HG02938 (cell line): ENCODE measurements around the gene NDUFB11.

Experiments used
- ATAC-seq: cut with Tn5 transposase; IDR thresholded peaks from one replicate; pipeline ENCODE4 v1.9.1; 2021; ENCODE audit warnings: mild to moderate bottlenecking, moderate library complexity; ENCODE audit not compliant: unreplicated experiment

NDUFB11 gene

DNA sequence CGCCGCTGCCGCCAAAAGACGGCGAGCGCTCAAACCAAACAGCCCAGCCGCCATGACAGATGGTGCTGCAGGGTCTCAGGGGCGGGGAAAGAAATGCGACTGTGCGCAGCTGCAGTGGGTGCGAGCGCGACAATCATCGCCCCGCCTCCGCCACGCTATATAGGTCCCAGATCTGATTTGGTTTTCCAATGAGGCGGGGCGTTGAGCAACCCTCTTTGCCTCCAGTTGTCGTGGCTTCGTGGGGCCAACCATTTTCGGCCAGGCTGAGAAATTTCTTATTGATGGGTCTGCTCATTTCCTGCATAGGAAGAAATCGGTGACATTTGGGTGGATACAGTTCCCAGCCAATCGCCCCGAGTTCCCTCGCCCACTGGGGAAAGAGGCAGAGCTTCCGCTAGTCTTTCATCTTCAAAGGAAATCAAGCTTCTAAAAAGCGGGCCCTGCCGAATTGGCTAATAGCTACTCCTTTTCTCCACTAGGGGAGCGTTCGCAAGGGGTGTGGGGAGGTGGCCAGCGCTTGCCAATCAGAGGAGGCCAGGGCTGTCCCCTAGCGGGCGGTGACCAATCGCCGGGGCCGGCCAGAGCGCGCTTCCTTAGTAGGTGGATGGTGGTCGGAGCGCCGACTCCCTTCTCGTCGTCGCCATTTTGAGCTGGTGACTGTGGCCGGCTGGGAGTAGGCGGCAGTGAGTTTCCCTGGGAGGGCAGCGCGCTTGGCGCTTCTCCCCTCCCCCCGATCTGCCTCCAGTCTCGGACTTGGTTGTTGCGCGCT is at the start of gene NDUFB11, which contains the start of gene RBM10:
Gene NDUFB11 (minus strand): TSS at position 77 of the 769 bp plus-strand sequence. CDS start 23 bp downstream, at position 54.
Gene RBM10 (plus strand): TSS at position 596 of the 769 bp plus-strand sequence. CDS start 2,261 bp downstream, outside the sequence.
- ATAC-seq = peak; percentile 79

DNA sequence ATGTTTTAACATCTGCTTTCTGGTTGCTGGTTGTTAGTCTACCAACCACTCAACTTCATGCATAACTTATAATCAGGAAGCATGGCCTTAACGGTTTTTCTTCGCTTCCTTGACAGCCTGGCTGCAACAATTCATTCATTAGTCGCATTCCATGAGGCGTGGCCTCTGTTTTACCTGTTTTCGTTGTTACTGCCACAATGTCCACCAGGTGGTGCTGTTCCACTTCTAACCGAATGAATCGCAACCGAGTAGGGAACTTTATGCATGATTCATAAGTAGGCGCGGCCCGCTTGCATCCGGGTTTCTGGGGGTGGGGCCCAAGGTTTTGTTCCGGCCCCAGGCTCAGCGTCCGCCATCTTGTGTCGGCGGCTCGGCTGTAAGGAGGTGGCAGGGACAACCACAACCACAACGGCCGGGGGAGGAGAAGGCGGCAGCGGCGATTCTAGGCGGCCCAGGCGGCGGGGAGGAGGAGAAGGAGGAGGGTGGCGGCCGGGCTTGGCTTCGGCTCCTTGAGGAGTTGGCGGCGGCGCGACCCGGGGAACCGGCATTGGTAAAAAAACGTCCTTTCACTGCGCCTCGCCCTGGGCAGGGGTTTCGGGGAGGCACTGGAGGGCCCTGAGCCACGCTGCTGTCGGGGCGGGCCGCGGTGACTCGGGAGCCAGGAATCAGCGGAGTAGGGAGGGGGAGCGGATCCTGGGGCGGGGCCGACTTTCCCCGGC is 49.1 kb upstream of the NDUFB11 start, which contains the start of gene UBA1:
Gene UBA1 (plus strand): TSS at position 355 of the 719 bp plus-strand sequence. CDS start 4,974 bp downstream, outside the sequence.
- peak; percentile 55 for ATAC-seq

GRCh38 chrX:47191806-47192401 is 47.4 kb upstream of the NDUFB11 start:
- ATAC-seq = no peak

GRCh38 chrX:47191331-47191730 is 46.8 kb upstream of the NDUFB11 start:
- ATAC-seq = no peak

- ATAC-seq = peak; percentile 55
Measured at GRCh38 chrX:47190445-47191269, 46.2 kb upstream of the NDUFB11 start.

- no peak for ATAC-seq
Measured at GRCh38 chrX:47189906-47190305, 45.4 kb upstream of the NDUFB11 start.

DNA sequence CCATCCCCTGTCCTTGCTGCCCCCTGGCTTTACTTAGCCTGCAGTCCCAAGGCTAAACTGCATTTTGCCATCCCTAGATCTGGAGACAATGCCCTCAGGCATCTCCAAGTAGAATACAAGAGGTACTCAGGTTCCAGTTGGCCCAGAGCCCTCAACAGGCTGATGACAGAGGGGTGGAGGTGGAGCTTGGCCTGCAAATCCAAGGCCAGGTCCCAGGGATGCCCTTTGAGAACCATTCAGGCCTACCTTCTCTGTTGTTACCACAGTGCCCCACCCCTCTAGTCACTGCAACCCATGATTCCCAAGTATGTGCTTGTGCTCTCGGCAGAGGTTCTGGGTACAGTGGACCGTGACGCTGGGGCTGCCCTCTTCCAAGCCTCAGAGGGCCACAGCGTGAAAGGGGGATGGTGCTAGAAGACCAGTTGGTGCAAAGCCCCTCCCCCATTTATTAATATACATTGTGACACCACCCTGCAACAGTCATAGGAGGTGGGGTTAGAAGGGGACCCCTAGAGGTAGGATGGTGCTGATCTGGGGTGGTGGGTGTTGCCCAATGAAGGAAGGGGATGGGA is 42.7 kb upstream of the NDUFB11 start:
- no peak for ATAC-seq

GRCh38 chrX:47186096-47186740 is 41.7 kb upstream of the NDUFB11 start:
- no peak for ATAC-seq

GRCh38 chrX:47185241-47185640 is 40.7 kb upstream of the NDUFB11 start:
- no peak for ATAC-seq

DNA sequence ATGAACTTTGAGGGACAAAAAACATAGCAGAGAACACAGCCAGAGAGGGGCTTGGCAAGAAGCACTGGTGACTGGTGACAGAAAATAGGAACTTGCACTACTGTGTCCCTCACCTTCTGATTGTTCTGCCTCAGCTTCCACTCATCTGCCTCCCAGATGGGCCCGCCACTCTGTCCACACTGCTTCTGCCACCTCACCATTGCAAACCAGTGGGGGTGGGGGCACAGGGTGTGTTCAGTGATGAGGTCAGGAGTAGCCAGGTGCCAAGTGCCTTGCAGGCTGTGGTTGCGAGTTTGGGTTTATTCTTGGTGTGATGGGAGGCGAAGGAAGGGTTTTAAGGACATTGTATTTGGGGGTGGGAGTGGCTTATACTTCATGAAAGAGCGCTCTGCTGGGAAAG is 40.0 kb upstream of the NDUFB11 start:
- ATAC-seq = no peak

DNA sequence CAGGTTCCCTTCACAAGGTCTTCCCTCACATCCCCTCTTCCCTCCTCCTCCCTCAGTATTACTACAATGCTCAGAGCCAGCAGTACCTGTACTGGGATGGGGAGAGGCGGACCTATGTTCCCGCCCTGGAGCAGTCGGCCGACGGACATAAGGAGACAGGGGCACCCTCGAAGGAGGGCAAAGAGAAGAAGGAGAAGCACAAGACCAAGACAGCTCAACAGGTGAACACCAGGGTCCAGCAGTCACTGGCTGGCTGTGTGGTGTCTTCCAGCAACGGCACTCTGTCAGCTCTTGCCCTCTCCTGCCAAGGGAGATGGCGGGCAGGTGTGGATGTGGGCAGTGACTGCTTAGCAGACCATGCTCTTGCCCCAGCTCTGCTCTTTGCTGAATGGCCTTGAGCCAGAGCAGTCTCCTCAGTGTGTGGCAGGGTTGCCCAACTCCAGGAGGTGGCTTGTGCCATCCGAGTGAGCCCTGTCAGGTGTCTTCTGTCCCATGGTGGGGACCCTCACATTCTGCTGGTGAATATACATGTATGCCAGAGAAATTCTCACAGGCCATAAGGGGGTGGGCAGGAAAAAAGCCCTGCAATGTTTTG is 37.7 kb upstream of the NDUFB11 start:
- ATAC-seq = no peak

GRCh38 chrX:47181301-47181700 is 36.8 kb upstream of the NDUFB11 start:
- ATAC-seq = no peak

- ATAC-seq = no peak
Measured at GRCh38 chrX:47180346-47180745, 35.8 kb upstream of the NDUFB11 start.

DNA sequence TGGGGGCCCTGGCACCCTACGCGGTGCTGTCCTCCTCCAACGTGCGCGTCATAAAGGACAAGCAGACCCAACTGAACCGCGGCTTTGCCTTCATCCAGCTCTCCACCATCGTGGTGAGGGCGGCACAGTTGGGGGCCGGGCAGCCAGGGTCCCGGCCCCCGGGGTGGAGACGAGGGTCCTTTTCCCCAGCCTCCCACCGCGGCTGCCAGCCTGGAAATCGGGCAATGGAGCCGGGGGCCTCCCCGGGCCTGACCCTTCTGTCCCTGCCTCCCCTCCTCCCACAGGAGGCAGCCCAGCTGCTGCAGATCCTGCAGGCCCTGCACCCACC is 35.4 kb upstream of the NDUFB11 start:
- no peak for ATAC-seq

DNA sequence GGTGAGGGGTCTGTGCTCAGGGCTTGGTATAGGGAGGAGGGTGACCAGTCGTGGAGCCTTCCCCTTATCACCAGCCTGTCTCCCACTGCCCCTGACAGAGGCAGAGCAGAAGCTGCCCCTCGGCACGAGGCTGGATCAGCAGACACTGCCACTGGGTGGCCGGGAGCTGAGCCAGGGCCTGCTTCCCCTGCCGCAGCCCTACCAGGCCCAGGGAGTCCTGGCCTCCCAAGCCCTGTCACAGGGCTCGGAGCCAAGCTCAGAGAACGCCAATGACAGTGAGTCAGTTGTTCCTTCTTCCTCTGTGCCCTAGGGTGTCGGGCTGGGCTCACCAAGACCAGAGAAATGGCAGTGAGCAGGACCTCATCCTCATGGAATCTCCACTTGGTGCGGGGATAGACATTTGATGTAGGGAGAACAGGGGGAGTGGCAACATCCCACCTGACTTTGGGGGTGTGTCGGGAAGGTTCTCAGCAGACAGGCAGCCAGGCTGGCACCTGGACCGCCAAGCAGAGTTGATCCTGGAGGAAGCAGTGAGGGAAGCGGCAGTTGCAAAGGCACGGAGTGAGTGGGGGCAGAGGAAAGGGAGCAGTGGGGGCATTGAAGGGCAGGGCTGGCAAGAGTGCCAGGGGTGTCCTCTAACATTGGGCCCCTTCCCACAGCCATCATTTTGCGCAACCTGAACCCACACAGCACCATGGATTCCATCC is 34.9 kb upstream of the NDUFB11 start:
- ATAC-seq = no peak

- no peak for ATAC-seq
Measured at GRCh38 chrX:47178337-47178736, 33.8 kb upstream of the NDUFB11 start.

DNA sequence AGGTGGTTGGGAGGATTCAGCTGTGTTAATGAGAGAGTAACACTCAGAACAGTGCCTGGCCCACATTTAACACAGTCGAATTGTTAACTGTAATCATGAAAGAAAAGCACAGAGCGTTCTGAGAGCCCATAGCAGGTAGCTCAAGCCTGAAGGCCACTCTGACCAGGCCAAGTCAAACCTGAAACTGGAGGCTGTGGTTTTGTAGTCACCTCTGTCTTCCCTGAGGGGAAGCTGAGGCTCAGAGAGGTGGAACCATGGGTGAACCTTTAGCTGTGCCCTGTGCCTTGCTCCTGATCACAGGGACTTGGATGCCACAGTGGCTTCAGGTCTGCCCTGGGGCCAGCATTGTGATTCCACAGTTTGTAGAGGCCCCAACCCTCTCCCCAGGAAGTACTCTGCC is 32.6 kb upstream of the NDUFB11 start:
- ATAC-seq = no peak

- ATAC-seq = no peak
Measured at GRCh38 chrX:47176101-47176740, 31.7 kb upstream of the NDUFB11 start.

DNA sequence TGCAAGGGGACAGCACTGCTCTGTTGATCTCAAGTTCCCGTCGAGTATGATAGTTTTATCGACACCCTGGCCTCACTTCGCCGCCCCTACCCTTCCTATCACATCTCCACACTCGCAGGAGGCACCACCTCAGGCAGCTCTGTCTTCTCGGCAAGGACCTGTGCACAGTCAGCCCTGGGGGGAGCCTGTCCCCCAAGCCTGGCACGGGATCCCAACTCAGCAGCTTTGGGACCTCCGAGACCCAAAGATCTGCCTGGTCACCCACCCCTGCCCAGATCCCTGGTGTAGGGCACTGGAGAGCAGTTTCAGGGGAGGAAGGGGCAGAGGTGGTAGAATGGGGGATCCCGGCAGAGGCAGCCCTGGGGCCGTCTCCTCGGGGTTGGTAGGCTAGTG is 31.1 kb upstream of the NDUFB11 start:
- no peak for ATAC-seq
